Stimulated activated CD8-positive, alpha-beta memory T cell treated with anti-CD3 and anti-CD28 coated beads, Interleukin-15, amount 100 ng/mL, for 24 hours (primary cell): Measurements from ENCODE around the gene RAVER1.
"Not testable (repeated sequence)": the region's sequence is repeated elsewhere in the genome, so short reads cannot be mapped to it uniquely, and the experiment has no call there.

Source experiments
- DNase-seq: peaks from one replicate; pipeline ENCODE4 v3.0.0-alpha.2; 2020; ENCODE audit warnings: low read depth

Gene RAVER1

GRCh38 chr19:10291554-10292205 lies 41.6 kb downstream of the RAVER1 start:
- no peak for DNase-seq

DNA sequence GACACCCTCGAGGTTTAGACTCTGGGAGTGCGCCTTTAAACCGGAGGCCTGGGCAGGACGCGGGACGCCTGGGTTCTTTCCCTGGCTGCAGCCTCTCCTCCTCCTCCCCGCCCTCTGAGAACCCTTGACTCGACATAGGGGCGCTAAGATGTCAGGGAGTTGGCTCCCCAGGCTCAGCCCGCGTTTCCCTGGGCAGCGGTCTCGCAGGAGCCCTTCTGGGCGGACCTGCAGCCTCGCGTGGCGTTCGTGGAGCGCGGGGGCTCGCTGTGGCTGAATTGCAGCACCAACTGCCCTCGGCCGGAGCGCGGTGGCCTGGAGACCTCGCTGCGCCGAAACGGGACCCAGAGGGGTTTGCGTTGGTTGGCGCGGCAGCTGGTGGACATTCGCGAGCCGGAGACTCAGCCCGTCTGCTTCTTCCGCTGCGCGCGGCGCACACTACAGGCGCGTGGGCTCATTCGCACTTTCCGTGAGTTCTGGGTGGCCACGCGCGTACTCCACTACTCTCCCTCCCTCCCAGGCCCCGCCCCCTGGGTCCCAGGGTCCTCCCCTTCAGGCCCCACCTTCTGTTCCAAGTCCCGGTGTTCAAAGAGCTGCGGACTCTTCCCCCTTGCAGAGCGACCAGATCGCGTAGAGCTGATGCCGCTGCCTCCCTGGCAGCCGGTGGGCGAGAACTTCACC lies 42.3 kb downstream of the RAVER1 start:
- DNase-seq = no peak

DNA sequence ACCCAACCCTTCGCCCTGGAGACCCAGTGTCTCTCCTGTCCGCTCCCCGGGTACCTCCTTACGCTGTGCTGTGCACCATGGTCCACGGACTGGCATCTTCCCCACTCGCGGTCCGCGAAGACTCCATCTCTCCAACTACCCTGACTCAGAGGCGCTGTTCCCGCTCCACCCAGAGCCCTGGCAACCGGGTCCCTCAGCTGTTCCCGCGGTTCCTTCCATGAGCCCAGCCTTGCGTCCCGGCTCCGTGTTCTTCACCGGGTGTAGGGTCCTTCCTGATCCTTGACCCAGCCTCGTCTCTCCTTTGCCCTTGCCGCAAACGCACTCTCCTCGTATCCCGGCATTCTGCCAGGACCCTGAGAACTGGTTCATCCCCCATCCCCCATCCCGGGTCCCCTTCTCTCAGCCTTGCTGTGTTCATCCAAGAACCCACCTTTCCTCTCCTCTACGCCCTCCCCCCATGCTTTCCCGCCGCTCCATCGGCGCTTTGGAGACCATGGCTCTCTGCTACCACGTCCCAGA lies 42.9 kb downstream of the RAVER1 start:
- DNase-seq = no peak

GRCh38 chr19:10289836-10290356 lies 43.4 kb downstream of the RAVER1 start, which contains the start of gene ICAM5:
Gene ICAM5 (plus strand): TSS chr19:10289952. CDS start chr19:10290044, 92 bp downstream.
- DNase-seq = no peak

- DNase-seq = no peak
Observed at GRCh38 chr19:10289167-10289835, 44.0 kb downstream of the RAVER1 start.

DNA sequence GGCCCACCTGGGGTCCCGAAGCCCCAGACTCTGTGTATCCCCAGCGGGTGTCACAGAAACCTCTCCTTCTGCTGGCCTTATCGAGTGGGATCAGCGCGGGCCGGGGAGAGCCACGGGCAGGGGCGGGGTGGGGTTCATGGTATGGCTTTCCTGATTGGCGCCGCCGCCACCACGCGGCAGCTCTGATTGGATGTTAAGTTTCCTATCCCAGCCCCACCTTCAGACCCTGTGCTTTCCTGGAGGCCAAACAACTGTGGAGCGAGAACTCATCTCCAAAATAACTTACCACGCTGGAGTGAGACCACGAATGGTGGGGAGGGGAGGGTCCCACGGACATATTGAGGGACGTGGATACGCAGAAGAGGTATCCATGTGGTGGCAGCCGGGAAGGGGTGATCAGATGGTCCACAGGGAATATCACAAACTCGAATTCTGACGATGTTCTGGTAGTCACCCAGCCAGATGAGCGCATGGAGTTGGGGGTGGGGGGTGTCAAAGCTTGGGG lies 44.6 kb downstream of the RAVER1 start:
- DNase-seq = no peak

DNA sequence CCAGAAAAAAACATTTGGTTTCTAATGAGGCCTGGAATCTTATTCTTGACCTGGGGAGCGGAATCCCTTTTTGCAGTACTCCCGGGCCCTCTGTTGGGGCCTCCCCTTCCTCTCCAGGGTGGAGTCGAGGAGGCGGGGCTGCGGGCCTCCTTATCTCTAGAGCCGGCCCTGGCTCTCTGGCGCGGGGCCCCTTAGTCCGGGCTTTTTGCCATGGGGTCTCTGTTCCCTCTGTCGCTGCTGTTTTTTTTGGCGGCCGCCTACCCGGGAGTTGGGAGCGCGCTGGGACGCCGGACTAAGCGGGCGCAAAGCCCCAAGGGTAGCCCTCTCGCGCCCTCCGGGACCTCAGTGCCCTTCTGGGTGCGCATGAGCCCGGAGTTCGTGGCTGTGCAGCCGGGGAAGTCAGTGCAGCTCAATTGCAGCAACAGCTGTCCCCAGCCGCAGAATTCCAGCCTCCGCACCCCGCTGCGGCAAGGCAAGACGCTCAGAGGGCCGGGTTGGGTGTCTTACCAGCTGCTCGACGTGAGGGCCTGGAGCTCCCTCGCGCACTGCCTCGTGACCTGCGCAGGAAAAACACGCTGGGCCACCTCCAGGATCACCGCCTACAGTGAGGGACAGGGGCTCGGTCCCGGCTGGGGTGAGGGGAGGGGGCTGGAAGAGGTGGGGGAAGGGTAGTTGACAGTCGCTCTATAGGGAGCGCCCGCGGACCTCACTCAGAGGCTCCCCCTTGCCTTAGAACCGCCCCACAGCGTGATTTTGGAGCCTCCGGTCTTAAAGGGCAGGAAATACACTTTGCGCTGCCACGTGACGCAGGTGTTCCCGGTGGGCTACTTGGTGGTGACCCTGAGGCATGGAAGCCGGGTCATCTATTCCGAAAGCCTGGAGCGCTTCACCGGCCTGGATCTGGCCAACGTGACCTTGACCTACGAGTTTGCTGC lies 46.3 kb downstream of the RAVER1 start, which contains the start of gene ICAM4:
TSS of gene ICAM4 (plus strand) at position 153 of the 935 bp plus-strand sequence. CDS start at position 211, 58 bp downstream.
- DNase-seq = no peak

DNA sequence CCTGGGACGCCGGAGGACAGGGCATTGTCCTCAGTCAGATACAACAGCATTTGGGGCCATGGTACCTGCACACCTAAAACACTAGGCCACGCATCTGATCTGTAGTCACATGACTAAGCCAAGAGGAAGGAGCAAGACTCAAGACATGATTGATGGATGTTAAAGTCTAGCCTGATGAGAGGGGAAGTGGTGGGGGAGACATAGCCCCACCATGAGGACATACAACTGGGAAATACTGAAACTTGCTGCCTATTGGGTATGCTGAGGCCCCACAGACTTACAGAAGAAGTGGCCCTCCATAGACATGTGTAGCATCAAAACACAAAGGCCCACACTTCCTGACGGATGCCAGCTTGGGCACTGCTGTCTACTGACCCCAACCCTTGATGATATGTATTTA lies 47.9 kb downstream of the RAVER1 start:
- DNase-seq = no peak

DNA sequence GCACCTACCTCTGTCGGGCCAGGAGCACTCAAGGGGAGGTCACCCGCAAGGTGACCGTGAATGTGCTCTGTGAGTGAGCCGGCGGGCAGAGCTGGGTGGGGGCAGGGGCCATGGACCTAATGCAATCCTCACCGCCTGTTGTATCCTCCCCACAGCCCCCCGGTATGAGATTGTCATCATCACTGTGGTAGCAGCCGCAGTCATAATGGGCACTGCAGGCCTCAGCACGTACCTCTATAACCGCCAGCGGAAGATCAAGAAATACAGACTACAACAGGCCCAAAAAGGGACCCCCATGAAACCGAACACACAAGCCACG lies 48.4 kb downstream of the RAVER1 start:
- DNase-seq = no peak

DNA sequence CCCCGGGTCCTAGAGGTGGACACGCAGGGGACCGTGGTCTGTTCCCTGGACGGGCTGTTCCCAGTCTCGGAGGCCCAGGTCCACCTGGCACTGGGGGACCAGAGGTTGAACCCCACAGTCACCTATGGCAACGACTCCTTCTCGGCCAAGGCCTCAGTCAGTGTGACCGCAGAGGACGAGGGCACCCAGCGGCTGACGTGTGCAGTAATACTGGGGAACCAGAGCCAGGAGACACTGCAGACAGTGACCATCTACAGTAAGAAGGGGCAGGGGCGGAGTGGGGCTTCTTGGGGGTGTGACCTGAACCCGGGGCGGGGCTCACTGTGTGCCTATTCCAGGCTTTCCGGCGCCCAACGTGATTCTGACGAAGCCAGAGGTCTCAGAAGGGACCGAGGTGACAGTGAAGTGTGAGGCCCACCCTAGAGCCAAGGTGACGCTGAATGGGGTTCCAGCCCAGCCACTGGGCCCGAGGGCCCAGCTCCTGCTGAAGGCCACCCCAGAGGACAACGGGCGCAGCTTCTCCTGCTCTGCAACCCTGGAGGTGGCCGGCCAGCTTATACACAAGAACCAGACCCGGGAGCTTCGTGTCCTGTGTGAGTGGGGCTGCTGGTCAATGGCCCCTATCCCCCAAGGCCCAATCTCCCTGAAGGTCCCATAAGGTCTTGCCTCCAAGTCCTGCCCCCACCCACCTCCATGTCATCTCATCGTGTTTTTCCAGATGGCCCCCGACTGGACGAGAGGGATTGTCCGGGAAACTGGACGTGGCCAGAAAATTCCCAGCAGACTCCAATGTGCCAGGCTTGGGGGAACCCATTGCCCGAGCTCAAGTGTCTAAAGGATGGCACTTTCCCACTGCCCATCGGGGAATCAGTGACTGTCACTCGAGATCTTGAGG lies 49.0 kb downstream of the RAVER1 start:
- no peak for DNase-seq

GRCh38 chr19:10283301-10284064 lies 49.8 kb downstream of the RAVER1 start:
- DNase-seq = no peak

DNA sequence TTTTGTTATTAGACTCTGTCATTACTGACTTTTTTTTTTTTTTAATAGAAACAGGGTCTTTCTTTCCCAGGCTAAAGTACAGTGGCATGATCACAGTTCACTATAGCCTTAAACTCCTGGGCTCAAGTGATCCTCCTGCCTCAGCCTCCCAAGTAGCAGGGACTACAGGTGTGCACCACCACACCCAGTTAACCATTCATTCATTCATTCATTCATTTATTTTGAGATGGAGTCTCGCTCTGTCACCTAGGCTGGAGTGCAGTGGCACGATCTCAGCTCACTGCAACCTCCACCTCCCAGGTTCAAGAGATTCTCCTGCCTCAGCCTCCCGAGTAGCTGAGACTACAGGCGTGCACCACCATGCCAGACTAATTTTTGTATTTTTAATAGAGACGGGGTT lies 51.3 kb downstream of the RAVER1 start:
- DNase-seq = not testable (repeated sequence)

- DNase-seq = no peak
Observed at GRCh38 chr19:10279737-10280442, 53.4 kb downstream of the RAVER1 start.

DNA sequence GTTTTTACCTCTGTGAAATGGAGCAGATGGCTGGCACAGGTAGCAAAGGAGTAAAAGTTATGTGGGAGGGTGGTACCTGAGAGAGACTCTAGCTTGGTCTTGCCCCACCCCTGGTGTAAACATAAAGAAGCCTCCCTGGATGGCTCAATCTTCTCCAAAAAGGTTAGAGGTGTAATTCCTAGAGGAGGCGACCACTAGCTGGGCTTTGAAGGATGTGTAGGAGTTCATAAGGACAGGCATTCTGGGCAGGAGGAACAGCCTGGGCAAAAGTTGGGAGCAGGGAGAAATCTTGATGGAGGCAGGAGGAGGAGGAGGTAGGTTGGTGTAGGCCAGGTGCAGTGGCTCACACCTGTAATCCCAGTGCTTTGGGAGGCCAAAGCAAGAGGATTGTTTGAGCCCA lies 54.4 kb downstream of the RAVER1 start:
- no peak for DNase-seq

DNA sequence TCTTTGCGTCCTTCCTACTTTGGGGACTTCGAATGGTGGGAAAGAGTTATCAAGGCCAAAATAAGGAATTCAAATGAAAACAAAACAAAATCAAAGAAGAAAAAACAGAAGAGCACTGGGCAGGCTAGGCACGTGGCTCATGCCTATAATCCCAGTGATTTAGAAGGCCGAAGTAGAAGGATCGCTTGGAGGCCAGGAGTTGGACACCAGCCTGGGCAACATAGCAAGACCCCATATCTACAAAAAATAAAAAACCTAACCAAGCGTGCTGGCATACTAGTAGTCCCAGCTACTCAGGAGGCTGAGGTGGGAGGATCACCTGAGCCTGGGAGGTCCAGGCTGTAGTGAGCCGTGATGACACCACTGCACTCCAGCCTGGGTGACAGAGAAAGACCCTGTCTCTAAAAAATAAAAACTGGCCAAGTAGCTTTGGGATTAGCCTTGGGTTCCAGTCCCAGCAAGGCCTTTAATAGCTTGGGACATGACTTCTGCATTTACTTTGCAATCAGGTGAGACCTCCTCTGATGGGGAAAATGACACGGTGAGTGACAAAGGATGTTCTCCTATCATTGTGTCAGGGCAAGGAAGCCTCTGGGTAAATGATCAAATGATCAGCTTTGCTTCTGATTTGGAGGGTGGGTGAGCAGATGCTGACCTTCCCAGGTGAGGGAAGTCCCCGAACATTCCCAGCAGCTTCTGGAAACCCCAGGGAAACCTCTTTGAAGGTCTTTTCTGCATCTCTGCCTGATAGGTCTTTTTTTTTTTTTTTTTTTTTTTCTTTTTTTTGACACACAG lies 55.3 kb downstream of the RAVER1 start:
- DNase-seq = no peak

DNA sequence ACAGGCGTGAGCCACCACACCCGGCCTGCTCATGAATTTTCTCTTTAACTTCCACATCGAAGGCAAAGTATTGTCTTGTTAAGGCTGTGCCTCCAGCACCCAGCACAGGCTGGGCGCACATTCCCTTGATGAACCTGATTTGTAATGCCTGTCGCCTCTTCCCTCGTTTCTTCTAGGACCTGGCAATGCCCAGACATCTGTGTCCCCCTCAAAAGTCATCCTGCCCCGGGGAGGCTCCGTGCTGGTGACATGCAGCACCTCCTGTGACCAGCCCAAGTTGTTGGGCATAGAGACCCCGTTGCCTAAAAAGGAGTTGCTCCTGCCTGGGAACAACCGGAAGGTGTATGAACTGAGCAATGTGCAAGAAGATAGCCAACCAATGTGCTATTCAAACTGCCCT lies 58.7 kb downstream of the RAVER1 start:
- no peak for DNase-seq

DNA sequence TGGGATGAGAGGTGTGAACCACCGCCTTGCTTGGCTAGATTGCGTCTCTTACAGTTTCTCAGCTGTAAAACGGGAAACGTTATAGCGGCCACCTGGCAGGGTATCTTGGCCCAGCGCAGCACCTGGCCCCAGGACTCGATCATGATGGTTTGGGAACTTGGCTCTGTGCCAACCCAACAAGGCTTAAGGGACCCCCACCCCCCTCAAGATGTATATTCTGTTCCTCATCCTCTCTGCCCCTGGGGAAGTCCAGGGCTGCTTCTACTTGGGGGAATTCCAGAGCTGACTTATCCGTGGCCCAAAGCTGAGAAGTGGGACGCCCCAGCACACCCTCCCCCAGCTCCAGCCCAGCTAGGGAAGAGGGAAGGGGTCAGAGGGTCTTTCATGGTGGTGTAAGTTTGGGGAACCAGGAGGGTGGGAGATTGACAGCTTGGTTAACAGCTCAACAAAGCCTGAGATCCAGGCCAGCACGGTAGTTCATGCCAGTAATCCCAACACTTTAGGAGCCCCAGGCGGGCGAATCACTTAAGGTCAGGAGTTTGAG lies 61.7 kb downstream of the RAVER1 start:
- DNase-seq = no peak
